NCI-H2081 treated with DMSO at 0.1 percent for 48 hours (cell line): ENCODE measurements around the gene PDCD6IP.
"Not testable (repeated sequence)": the region's sequence is repeated elsewhere in the genome, so short reads cannot be mapped to it uniquely, and the experiment has no call there.

ENCODE experiments used
- DNase-seq: peaks from one replicate; lab custom pipeline; 2025; lab: John Stamatoyannopoulos, UW

PDCD6IP gene

DNA sequence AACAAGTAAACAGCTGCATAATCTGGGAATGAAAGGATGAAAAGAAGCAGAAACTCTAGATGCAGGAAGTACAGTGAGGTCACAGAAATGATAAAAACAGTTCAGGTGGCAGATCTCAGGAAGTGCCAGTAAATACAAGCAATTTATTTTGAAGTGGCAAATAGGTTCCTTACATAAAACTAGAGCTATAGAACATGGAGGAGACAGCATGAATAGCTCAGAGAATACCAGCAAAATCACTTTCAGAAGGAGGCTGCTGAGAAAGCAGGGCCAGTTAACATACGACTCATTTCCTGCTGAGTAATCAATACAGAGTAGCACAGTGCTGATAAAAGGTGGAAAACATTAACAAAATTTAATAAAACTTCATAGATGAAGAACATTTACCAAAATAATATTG is 57.0 kb downstream of the PDCD6IP start:
- not testable (repeated sequence) for DNase-seq

DNA sequence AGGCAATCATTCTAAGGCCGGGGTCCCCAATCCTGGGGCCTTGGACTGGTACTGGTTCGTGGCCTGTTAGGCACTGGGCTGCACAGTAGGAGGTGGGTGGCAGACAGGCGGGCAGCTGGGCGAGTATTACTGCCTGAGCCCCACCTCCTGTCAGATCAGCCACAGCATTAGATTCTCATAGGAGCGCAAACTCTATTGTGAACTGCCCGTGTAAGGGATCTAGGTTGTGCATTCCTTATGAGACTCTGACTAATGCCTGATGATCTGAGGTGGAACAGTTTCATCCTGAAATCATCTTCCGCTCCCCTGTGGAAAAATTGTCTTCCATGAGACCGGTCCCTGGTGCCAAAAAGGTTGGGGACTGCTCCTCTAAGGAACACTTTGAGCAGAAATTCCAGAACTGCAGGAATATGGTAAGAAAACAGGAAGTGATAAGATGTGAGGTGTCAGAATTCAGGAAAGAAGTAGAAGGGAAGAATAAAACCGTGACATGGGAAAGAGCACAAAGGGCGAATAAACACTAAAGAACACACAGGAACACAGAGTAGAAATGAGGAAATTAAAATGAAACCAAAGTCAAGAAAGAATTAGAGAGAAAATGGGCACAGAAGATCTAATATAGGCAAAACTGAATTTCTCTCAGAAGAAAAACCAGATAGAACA is 57.6 kb downstream of the PDCD6IP start:
- DNase-seq, result no peak

DNA sequence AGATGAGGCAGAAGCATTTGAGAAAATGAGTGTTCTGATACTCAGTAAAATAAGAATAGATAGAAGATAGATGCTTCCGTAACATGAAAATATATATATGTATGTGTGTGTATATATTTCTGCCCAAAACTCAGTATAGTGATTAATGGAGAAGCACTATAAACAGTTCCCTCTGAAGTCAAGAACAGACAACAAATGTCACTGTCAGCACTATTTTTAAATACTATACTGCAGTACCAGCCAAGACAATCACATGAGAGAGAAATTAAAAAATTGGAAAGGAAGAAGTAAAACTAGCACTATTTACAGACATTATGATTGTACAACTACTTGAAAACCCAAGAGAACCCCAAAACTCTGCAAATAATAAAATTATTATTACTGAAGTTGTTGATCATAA is 59.3 kb downstream of the PDCD6IP start:
- DNase-seq, result not testable (repeated sequence)

DNA sequence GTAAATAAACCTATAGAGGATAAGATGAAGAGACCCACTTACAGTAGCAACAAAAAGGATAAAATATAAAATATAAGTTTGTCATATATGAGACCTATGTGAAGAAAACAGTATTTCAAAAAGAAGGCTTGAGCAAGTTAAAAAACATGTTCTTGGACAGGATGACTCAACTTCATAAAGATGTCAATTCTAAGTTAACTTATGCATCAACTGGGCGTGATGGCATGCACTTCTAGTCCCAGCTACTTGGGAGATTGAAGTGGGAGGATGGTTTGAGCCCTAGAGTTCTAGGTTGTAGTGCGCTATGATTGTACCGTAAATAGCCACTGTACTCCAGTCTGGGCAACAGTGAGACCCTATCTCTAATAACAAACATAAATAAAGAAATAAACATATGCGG is 59.7 kb downstream of the PDCD6IP start:
- DNase-seq, result no peak

GRCh38 chr3:33860373-33861050 is 62.1 kb downstream of the PDCD6IP start:
- DNase-seq, result no peak

DNA sequence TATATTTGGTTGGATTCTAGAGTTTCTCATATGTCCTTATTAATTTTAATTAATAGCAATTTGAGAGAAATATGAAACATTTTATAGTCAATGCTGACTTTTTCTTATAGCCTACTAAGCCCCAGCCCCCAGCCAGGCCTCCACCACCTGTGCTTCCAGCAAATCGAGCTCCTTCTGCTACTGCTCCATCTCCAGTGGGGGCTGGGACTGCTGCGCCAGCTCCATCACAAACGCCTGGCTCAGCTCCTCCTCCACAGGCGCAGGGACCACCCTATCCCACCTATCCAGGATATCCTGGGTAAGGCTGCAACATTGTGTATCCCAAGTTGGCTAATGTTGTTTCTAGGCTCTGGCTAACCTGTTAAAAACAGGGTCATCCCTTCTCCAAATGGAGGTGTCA is 66.7 kb downstream of the PDCD6IP start:
- DNase-seq, result no peak

GRCh38 chr3:33868309-33868708 is 69.9 kb downstream of the PDCD6IP start:
- DNase-seq, result no peak

GRCh38 chr3:33869977-33870376 is 71.5 kb downstream of the PDCD6IP start:
- DNase-seq, result no peak

DNA sequence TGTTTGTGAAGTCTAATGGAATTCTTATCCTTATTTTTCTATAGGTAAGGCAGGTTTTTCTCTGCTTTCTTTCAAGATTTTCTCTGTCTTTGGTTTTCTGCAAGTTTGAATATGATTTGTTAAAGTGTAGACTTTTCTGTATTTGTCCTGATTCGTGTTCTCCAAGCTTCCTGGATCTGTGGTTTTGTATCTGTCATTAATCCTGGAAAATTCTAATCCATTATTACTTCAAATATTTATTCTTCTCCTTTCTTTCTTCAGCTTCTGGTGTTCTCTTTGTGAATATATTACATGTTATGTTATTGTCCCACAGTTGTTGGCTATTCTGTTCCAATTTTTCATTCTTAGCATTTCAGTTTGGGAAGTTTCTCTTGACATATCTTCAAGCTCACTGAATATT is 76.4 kb downstream of the PDCD6IP start:
- DNase-seq, result no peak

DNA sequence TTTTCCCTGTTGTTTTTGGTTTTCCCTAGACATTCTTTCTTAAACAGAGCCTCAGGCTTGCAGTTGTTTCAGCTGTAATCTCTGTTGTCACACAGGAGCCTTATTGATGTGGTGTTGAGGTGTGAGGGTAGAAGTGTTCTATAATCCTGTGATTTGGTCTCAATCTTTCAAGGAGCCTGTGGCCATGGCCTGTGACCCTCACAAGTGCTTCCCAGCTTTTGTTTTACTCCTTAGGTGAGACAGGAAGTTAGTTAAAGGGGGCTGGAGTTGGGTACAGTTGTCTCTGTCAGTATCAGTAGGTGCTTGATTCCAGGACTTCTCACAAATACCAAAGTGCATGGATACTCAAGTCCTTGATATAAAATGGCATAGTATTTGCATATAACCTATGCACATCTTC is 77.2 kb downstream of the PDCD6IP start:
- DNase-seq, result no peak

- no peak for DNase-seq
Observed at GRCh38 chr3:33877187-33877586, 78.8 kb downstream of the PDCD6IP start.

GRCh38 chr3:33879540-33879939 is 81.1 kb downstream of the PDCD6IP start:
- no peak for DNase-seq

- no peak for DNase-seq
Observed at GRCh38 chr3:33881156-33882064, 83.0 kb downstream of the PDCD6IP start.

DNA sequence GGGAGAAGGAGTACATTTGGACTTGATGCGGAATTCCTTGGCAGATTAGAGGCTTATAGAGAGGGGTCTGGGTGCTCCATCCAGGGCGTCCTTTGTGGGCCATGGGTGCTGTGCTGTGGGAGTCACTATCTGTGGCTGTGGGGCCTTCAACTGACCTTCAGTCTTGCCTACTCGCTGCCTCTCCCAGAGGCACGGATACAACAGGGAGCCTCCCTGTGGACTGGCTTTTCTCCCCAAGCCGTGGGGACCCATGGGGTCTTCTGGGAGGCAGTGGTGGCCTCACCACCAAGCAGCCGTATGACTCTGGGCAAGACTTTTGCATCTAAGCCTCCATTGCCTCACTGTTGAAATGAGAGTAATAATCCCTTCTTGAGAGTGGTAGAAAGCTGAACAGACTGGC is 83.9 kb downstream of the PDCD6IP start:
- no peak for DNase-seq

DNA sequence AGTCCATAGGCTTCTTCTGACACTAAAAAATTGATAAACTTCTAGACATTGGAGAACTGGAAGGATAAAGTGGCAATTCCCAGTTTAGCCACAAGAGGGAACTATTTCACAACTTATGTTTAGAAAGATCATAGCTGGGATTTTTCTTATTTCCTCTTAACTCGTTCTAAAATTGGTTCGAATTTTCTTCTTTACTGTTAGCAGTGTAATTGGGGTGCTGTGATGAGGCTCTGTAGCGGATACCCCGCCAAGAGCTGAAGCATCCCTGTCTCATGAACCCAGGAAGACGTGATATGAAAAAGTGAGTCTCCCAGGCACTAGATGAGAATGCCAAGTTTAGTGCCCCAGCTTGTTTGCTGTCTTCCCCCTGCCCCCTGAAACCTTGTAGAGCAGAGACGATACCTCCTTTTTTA is 85.1 kb downstream of the PDCD6IP start:
- no peak for DNase-seq

DNA sequence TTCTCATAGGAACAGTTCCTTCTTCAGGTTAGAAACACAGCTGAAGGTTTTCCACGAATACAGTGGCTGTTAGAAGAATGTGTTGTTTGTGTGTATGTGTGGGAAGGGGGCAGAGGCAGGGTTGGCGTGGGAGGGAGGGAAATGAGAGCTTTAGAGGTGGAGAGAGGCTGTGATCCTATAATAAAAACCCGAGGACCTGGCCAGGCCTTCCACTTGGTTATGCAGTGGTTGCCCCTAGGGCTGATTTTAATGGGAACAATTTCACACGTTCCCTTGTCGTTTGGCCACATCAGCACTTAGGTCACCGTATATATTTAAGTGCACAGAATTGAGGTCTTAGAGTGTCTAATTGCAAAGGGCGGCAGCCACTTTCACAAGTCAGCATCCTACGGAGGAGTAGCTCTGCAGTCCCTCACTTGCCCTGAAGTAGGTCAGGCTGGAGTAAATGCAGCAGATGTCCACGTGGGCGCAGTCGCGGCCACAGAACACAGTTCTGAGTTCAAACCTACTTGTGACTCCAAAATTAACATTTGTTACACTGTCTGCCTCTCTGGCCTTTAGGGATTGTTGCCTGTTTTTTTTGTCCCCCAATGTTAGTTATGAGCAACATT is 85.6 kb downstream of the PDCD6IP start:
- DNase-seq, result no peak

- no peak for DNase-seq
Observed at GRCh38 chr3:33884701-33885100, 86.3 kb downstream of the PDCD6IP start.

DNA sequence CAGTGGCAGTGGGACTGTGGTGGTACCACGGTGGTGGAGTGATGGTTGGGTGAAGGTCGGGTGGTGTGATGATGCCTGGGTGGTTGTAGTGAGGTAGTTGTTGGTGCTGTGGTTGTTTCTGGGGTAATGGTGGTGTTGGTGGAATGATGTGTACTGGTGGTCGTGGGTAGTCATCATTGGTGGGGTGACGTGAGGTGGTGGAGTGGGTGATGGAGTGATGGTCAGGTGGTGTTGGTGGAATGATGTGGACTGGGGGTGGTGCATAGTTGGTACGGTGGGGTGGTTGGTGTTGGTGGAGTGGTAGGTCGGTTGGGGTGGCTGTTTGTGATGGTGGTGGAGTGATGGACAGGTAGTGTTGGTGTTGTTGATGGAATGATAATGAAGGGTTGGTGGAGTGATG is 87.1 kb downstream of the PDCD6IP start:
- no peak for DNase-seq

DNA sequence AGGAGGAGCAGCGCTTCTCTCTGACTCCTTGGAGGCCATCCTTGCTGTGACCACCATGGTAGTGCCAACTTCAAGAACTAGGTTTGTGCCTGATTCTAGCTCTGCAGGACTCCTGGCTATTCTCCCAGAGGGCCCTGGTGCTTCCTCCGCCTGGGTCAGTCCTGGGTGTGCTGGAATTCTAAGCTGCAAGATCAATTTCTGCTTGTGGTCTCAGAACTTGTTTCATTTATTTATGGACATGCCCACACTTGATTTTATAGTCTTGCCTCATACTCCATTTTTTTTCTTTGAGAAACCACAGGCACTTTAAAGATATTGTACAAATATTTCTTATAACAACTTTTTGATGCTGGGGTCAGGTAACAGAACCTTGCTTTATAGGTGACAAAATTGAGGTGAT is 87.6 kb downstream of the PDCD6IP start:
- no peak for DNase-seq

DNA sequence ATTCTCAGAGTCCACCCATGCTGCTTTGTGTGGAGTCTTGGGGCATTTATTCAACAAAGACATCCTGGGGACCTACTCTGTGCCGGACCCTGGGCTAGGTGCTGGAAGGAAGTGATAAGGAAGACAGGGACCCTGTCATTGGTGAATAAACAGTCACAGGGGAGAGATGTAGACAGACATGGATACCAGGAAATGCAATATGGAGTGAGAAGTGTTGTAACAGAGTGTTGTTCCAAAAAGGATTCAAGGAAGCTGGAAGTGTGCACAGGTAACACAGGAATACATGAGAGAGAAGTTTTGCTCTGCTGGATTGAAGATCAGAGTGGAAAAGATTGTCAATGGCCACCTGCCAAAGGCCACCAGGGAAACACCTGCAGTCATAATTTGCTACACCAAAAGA is 89.0 kb downstream of the PDCD6IP start:
- DNase-seq, result no peak

GRCh38 chr3:33889394-33890039 is 91.1 kb downstream of the PDCD6IP start:
- no peak for DNase-seq

- no peak for DNase-seq
Observed at GRCh38 chr3:33892655-33893054, 94.2 kb downstream of the PDCD6IP start.
